Mesenchymal stem cell (in vitro differentiated cells and primary cell): ENCODE results near the gene TFCP2L1.

Experiments
- DNase-seq: peaks from one replicate; pipeline ENCODE4 v3.0.0-alpha.2; 2013
- H2AFZ ChIP-seq: one replicate; pipeline ENCODE4 v1.6.1; 2013; ENCODE audit warnings: low read depth, mild to moderate bottlenecking, control low read depth, inconsistent platforms, low read length, moderate library complexity
- H2AK5ac ChIP-seq: 2 replicates; pipeline ENCODE4 v1.6.1; 2013; ENCODE audit warnings: low read length, moderate library complexity, mild to moderate bottlenecking, inconsistent platforms; ENCODE audit not compliant: severe bottlenecking
- H2BK120ac ChIP-seq: one replicate; pipeline ENCODE4 v1.6.1; 2013; ENCODE audit warnings: low read depth, mild to moderate bottlenecking, inconsistent platforms, low read length, moderate library complexity
- H2BK12ac ChIP-seq, 2 experiments: one replicate each; pipeline ENCODE4 v1.6.1; 2013; ENCODE audit warnings: inconsistent platforms in 2 of 2, low read length in 2 of 2, mild to moderate bottlenecking in 2 of 2, moderate library complexity in 2 of 2, control low read depth in 1 of 2
- H2BK15ac ChIP-seq: one replicate; pipeline ENCODE4 v1.6.1; 2013; ENCODE audit warnings: mild to moderate bottlenecking, low read depth, inconsistent platforms; ENCODE audit not compliant: poor library complexity, severe bottlenecking
- H2BK5ac ChIP-seq: 2 replicates; pipeline ENCODE4 v1.6.1; 2013; ENCODE audit warnings: low read depth, mild to moderate bottlenecking, low read length, control low read depth, inconsistent platforms; ENCODE audit not compliant: poor library complexity, severe bottlenecking
- H3K14ac ChIP-seq, 2 experiments: one replicate each; pipeline ENCODE4 v1.6.1; 2013; ENCODE audit warnings: inconsistent platforms in 2 of 2, low read length in 2 of 2, control low read depth in 1 of 2, mild to moderate bottlenecking in 1 of 2, moderate library complexity in 1 of 2
- H3K18ac ChIP-seq, 2 experiments: one replicate each; pipeline ENCODE4 v1.6.1; 2013; ENCODE audit warnings: inconsistent platforms in 2 of 2, low read length in 2 of 2, control low read depth in 1 of 2, low read depth in 1 of 2, mild to moderate bottlenecking in 1 of 2
- H3K23ac ChIP-seq, 2 experiments: one replicate each; pipeline ENCODE4 v1.6.1; 2013; ENCODE audit warnings: inconsistent platforms in 2 of 2, low read length in 2 of 2, mild to moderate bottlenecking in 2 of 2, moderate library complexity in 2 of 2, control low read depth in 1 of 2
- H3K27ac ChIP-seq: 2 replicates; pipeline ENCODE4 v1.5.1; 2013; ENCODE audit warnings: mild to moderate bottlenecking, moderate library complexity, low read length, control low read depth, inconsistent platforms; ENCODE audit not compliant: poor library complexity, severe bottlenecking
- H3K27me3 ChIP-seq, 2 experiments: 2 replicates each; pipeline versions ENCODE4 v1.6.1 to v1.7.0; 2013; ENCODE audit warnings: low read length in 2 of 2, mild to moderate bottlenecking in 2 of 2, moderate library complexity in 2 of 2, control low read depth in 1 of 2, inconsistent platforms in 1 of 2; ENCODE audit not compliant: control insufficient read depth in 1 of 2, insufficient read depth in 1 of 2
- H3K36me3 ChIP-seq, 2 experiments: 2 replicates each; pipeline versions ENCODE4 v1.6.1 to v1.7.0; 2013; ENCODE audit warnings: low read length in 2 of 2, control low read depth in 1 of 2, inconsistent platforms in 1 of 2, low read depth in 1 of 2, mild to moderate bottlenecking in 1 of 2; ENCODE audit not compliant: insufficient read depth in 2 of 2, control insufficient read depth in 1 of 2
- H3K4ac ChIP-seq, 2 experiments: one replicate each; pipeline ENCODE4 v1.6.1; 2013; ENCODE audit warnings: inconsistent platforms in 2 of 2, low read length in 2 of 2, mild to moderate bottlenecking in 2 of 2, moderate library complexity in 2 of 2, control low read depth in 1 of 2, low read depth in 1 of 2
- H3K4me1 ChIP-seq: 2 replicates; pipeline ENCODE4 v1.6.1; 2013; ENCODE audit warnings: low read depth, low read length, control low read depth; ENCODE audit not compliant: control insufficient read depth, insufficient read depth
- H3K4me2 ChIP-seq: 2 replicates; pipeline ENCODE4 v1.6.1; 2013; ENCODE audit warnings: low read length, mild to moderate bottlenecking, inconsistent platforms; ENCODE audit not compliant: poor library complexity, severe bottlenecking
- H3K4me3 ChIP-seq, 2 experiments: 2 replicates each; pipeline versions ENCODE4 v1.5.1 to v1.7.0; 2013; ENCODE audit warnings: low read length in 2 of 2, mild to moderate bottlenecking in 2 of 2, control low read depth in 1 of 2, low read depth in 1 of 2; ENCODE audit not compliant: insufficient read depth in 1 of 2
- H3K79me1 ChIP-seq: replicated peaks from 2 replicates; pipeline ENCODE4 v1.6.1; 2013; ENCODE audit warnings: mild to moderate bottlenecking, control low read depth, low read length, inconsistent platforms; ENCODE audit not compliant: poor library complexity, severe bottlenecking
- H3K9ac ChIP-seq: 2 replicates; pipeline ENCODE4 v1.7.0; 2013; ENCODE audit warnings: mild to moderate bottlenecking, low read length, moderate library complexity
- H3K9me3 ChIP-seq: 2 replicates; pipeline ENCODE4 v1.7.0; 2013; ENCODE audit warnings: mild to moderate bottlenecking, low read length; ENCODE audit not compliant: control insufficient read depth
- H4K8ac ChIP-seq: one replicate; pipeline ENCODE4 v1.6.1; 2013; ENCODE audit warnings: inconsistent platforms, mild to moderate bottlenecking, low read length, moderate library complexity
- H4K91ac ChIP-seq: one replicate; pipeline ENCODE4 v1.6.1; 2013; ENCODE audit warnings: mild to moderate bottlenecking, low read length, inconsistent platforms
- WGBS: methylation state at CpG from one replicate; pipeline ENCODE4 v1.1.7; 2013; ENCODE audit warnings: mixed read lengths; 5-methylcytosine and 5-hydroxymethylcytosine counted together

TFCP2L1 gene

GRCh38 chr2:121239969-121240368, 45.0 kb downstream of the TFCP2L1 start:
- Histone ChIP-seq H4K8ac (no peak overlapping the region), H4K91ac (no peak overlapping the region), H2AK5ac (no peak overlapping the region), H3K23ac (no peak overlapping the region), H3K18ac (no peak overlapping the region), H3K4me3 (no peak overlapping the region), H3K4me1 (peaks cover 10% of the 10 kb centered on the region), H3K36me3 (no peaks in the 10 kb centered on the region), H3K79me1 (no peaks in the 10 kb centered on the region), H2AFZ (no peak overlapping the region), H3K4me2 (no peak overlapping the region), H3K9me3 (no peaks in the 10 kb centered on the region), H2BK5ac (no peak overlapping the region), H3K27ac (no peak overlapping the region), H3K27me3 (peaks cover 71 to 78% of the 10 kb centered on the region in 2 experiments), H2BK15ac (no peak overlapping the region), H3K9ac (no peak overlapping the region), H3K4ac (no peak overlapping the region), H2BK12ac (no peak overlapping the region), H2BK120ac (no peak overlapping the region), H3K14ac (no peak overlapping the region)
- WGBS: 85% methylated on average over 4 of the region's 5 CpGs
- no peak for DNase-seq

GRCh38 chr2:121239471-121239870, 45.5 kb downstream of the TFCP2L1 start:
- H2BK12ac ChIP-seq: no peak overlapping the region
- no peak overlapping the region for H3K23ac ChIP-seq
- H3K27ac ChIP-seq: no peak overlapping the region
- H3K9ac ChIP-seq: no peak overlapping the region
- peak overlapping the region in 1 of 2 experiments; percentile 21 for H3K4me3 ChIP-seq
- H3K36me3 ChIP-seq: no peaks in the 10 kb centered on the region
- H2BK15ac ChIP-seq: no peak overlapping the region
- peaks cover 71 to 83% of the 10 kb centered on the region in 2 experiments for H3K27me3 ChIP-seq
- H4K91ac ChIP-seq: no peak overlapping the region
- peaks cover 10% of the 10 kb centered on the region for H3K4me1 ChIP-seq
- no peak overlapping the region for H3K4me2 ChIP-seq
- no peak overlapping the region for H2BK120ac ChIP-seq
- H2AFZ ChIP-seq: no peak overlapping the region
- no peak overlapping the region for H2BK5ac ChIP-seq
- H3K14ac ChIP-seq: no peak overlapping the region
- no peak overlapping the region for H4K8ac ChIP-seq
- no peak for DNase-seq
- no peak overlapping the region for H3K18ac ChIP-seq
- no peaks in the 10 kb centered on the region for H3K9me3 ChIP-seq
- H3K79me1 ChIP-seq: no peaks in the 10 kb centered on the region
- no peak overlapping the region for H2AK5ac ChIP-seq
- no peak overlapping the region for H3K4ac ChIP-seq
- WGBS: 81% methylated on average over 15 of the region's 15 CpGs

GRCh38 chr2:121238828-121239227, 46.2 kb downstream of the TFCP2L1 start:
- H2AK5ac ChIP-seq: no peak overlapping the region
- no peak overlapping the region for H4K8ac ChIP-seq
- WGBS: 78% methylated on average over 4 of the region's 4 CpGs
- H4K91ac ChIP-seq: no peak overlapping the region
- DNase-seq: no peak
- no peak overlapping the region for H2BK15ac ChIP-seq
- H2BK120ac ChIP-seq: no peak overlapping the region
- H3K4me1 ChIP-seq: peaks cover 10% of the 10 kb centered on the region
- no peaks in the 10 kb centered on the region for H3K36me3 ChIP-seq
- H3K9me3 ChIP-seq: no peaks in the 10 kb centered on the region
- peaks cover 71 to 83% of the 10 kb centered on the region in 2 experiments for H3K27me3 ChIP-seq
- no peak overlapping the region for H3K9ac ChIP-seq
- H3K14ac ChIP-seq: no peak overlapping the region
- H3K4me3 ChIP-seq: no peak overlapping the region
- no peak overlapping the region for H2AFZ ChIP-seq
- no peak overlapping the region for H2BK12ac ChIP-seq
- no peaks in the 10 kb centered on the region for H3K79me1 ChIP-seq
- no peak overlapping the region for H3K4me2 ChIP-seq
- no peak overlapping the region for H3K4ac ChIP-seq
- no peak overlapping the region for H3K23ac ChIP-seq
- no peak overlapping the region for H3K18ac ChIP-seq
- H2BK5ac ChIP-seq: no peak overlapping the region
- no peak overlapping the region for H3K27ac ChIP-seq

- Histone ChIP-seq H2BK12ac (no peak overlapping the region), H2BK120ac (no peak overlapping the region), H3K4ac (no peak overlapping the region), H3K9me3 (no peaks in the 10 kb centered on the region), H4K8ac (no peak overlapping the region), H2AK5ac (no peak overlapping the region), H3K4me2 (no peak overlapping the region), H3K4me1 (peaks cover 10% of the 10 kb centered on the region), H3K14ac (no peak overlapping the region), H3K9ac (no peak overlapping the region), H3K36me3 (no peaks in the 10 kb centered on the region), H2BK15ac (no peak overlapping the region), H3K27ac (no peak overlapping the region), H3K23ac (no peak overlapping the region), H4K91ac (no peak overlapping the region), H3K79me1 (no peaks in the 10 kb centered on the region), H2AFZ (no peak overlapping the region), H2BK5ac (no peak overlapping the region), H3K4me3 (no peak overlapping the region), H3K18ac (no peak overlapping the region), H3K27me3 (peaks cover 71 to 79% of the 10 kb centered on the region in 2 experiments)
- 88% methylated on average over 15 of the region's 16 CpGs for WGBS
- no peak for DNase-seq
Measured at GRCh38 chr2:121237980-121238665, 46.9 kb downstream of the TFCP2L1 start.
